Fibroblast of lung (primary cell): Measurements from ENCODE around the gene SERAC1.

Source experiments
- EZH2 ChIP-seq: IDR thresholded peaks from 2 replicates; pipeline ENCODE4 v1.5.1; 2012; ENCODE audit warnings: low read length, control low read depth, mild to moderate bottlenecking; ENCODE audit errors: missing control alignments
- TF ChIP-seq, protein P1 (sequence below), 2 donors: IDR thresholded peaks in 1 of 2; conservative IDR thresholded peaks in 1 of 2; 1 replicate in 1 of 2; 2 replicates in 1 of 2; pipeline ENCODE4 v1.5.1; 2011 to 2012; ENCODE audit warnings: low read length in 2 of 2, control low read depth in 1 of 2, inconsistent platforms in 1 of 2, low read depth in 1 of 2, mild to moderate bottlenecking in 1 of 2

DNA sequence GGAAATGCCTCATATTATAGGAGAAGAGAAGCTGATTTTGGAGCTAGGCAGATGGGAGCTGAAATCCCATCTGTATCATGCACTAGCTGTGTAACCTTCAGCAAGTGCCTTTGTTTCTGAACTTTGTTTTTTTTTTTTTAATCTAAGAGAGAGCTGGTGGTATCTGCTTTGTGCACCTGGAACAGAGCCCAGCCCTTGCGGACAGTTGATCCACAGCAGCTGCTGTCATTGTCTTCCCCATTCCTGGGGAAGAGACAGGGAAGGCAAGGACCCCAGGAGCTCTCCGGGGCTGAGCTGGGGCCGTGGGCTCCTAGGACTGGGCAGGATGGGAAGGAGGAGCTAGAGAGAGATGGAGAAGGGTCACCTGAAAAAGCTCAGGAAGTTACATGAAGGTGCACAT is 94.3 kb downstream of the SERAC1 start:
- TF ChIP-seq, protein P1, sequence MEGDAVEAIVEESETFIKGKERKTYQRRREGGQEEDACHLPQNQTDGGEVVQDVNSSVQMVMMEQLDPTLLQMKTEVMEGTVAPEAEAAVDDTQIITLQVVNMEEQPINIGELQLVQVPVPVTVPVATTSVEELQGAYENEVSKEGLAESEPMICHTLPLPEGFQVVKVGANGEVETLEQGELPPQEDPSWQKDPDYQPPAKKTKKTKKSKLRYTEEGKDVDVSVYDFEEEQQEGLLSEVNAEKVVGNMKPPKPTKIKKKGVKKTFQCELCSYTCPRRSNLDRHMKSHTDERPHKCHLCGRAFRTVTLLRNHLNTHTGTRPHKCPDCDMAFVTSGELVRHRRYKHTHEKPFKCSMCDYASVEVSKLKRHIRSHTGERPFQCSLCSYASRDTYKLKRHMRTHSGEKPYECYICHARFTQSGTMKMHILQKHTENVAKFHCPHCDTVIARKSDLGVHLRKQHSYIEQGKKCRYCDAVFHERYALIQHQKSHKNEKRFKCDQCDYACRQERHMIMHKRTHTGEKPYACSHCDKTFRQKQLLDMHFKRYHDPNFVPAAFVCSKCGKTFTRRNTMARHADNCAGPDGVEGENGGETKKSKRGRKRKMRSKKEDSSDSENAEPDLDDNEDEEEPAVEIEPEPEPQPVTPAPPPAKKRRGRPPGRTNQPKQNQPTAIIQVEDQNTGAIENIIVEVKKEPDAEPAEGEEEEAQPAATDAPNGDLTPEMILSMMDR (conservative IDR thresholded peaks at IDR 0.05 in 1 of 2, IDR thresholded peaks at IDR 0.05 in 1 of 2; ENCODE audit: low read depth in 1 of 2, low read length in 2 of 2) = no peak
- TF ChIP-seq EZH2 = no peak
